K562 (cell line): ENCODE data around the gene BTD. TPM values are rescaled to one million over a fixed set of nuclear protein-coding genes. Genes with fewer than 3 reads are reported as not detected.

Source experiments
- ATAC-seq: fragments of 200-7000 bp; cut with Tn5 transposase; 3 replicates; pipeline ENCODE4 v1.9.1; 2020; ENCODE audit warnings: moderate library complexity
- BruUV-seq: library from RNA; stranded (reverse); fragments of 400-500 nt; replicated peaks from 2 replicates; lab custom pipeline; 2021; lab: Mats Ljungman, UMichigan
- CTCF ChIA-PET: fragments of 300-600 bp; formaldehyde crosslinking; extraction: SDS; loops from one replicate; lab custom pipeline; 2021; ENCODE audit warnings: low intra/inter-chr PET ratio; lab: Yijun Ruan, JAX
- POLR2A ChIA-PET: fragments of 300-600, 350-650 bp; sonication (Branson Sonifier 250); formaldehyde crosslinking; extraction: SDS; loops from one replicate; lab custom pipeline; 2021; ENCODE audit warnings: antibody characterized with exemption, inconsistent platforms; lab: Yijun Ruan, JAX
- DNase-seq, 4 experiments: peaks; one replicate each; pipeline versions ENCODE4 v3.0.0 to v3.0.0-alpha.2; 2011 to 2018; ENCODE audit warnings: low spot score in 3 of 4, mixed read lengths in 3 of 4; ENCODE audit errors: extremely low read depth in 1 of 4
- FAIRE-seq: peaks from 2 replicates; lab custom pipeline; 2011; peaks lifted over from hg19 to GRCh38; lab: Jason Lieb, UNC
- H2AFZ ChIP-seq: 2 replicates; pipeline ENCODE4 v1.6.0; 2011; ENCODE audit warnings: low read depth, low read length, control low read depth, inconsistent platforms
- H3K27ac ChIP-seq: fragments of 200-600 bp; 3 replicates; pipeline ENCODE4 v1.8.0; 2011; ENCODE audit warnings: low read depth, mild to moderate bottlenecking, control low read depth, inconsistent platforms, low read length, moderate library complexity, mixed read lengths; ENCODE audit errors: extremely low read depth
- H3K27me3 ChIP-seq, 2 experiments: fragments of 300-600 bp in 1 of 2; 2 replicates in 1 of 2; 3 replicates in 1 of 2; pipeline versions ENCODE4 v1.6.0 to v1.8.0; 2011; ENCODE audit warnings: inconsistent platforms in 2 of 2, low read length in 2 of 2, mild to moderate bottlenecking in 1 of 2, mixed read lengths in 1 of 2, moderate library complexity in 1 of 2; ENCODE audit not compliant: control insufficient read depth in 2 of 2, insufficient read depth in 2 of 2
- H3K36me3 ChIP-seq: fragments of 300-600 bp; 3 replicates; pipeline ENCODE4 v1.8.0; 2011; ENCODE audit warnings: mild to moderate bottlenecking, low read length, inconsistent platforms; ENCODE audit not compliant: control insufficient read depth, insufficient read depth
- H3K4me1 ChIP-seq, 2 experiments: fragments of 200-600 bp in 1 of 2; replicated peaks in 1 of 2; 2 replicates in 1 of 2; 3 replicates in 1 of 2; pipeline versions ENCODE4 v1.5.1 to v1.8.0; 2011; ENCODE audit warnings: inconsistent platforms in 2 of 2, low read length in 2 of 2, mild to moderate bottlenecking in 1 of 2, mixed read lengths in 1 of 2, moderate library complexity in 1 of 2; ENCODE audit not compliant: control insufficient read depth in 2 of 2, insufficient read depth in 2 of 2
- H3K4me2 ChIP-seq: 2 replicates; pipeline ENCODE4 v1.6.1; 2011; ENCODE audit warnings: low read length, control low read depth, inconsistent platforms, mixed read lengths; ENCODE audit not compliant: insufficient read depth
- H3K4me3 ChIP-seq: fragments of 200-600 bp; sonication (generic), shearing (Covaris generic); 2 replicates; pipeline ENCODE4 v1.5.1; 2016; ENCODE audit warnings: control low read depth, inconsistent platforms
- H3K79me2 ChIP-seq: fragments of 200-600 bp; 3 replicates; pipeline ENCODE4 v1.8.0; 2011; ENCODE audit warnings: low read length, inconsistent platforms; ENCODE audit not compliant: control insufficient read depth, insufficient read depth
- H3K9ac ChIP-seq, 2 experiments: 2 replicates each; pipeline versions ENCODE4 v1.6.0 to v1.6.1; 2011; ENCODE audit warnings: low read depth in 2 of 2, low read length in 2 of 2, control low read depth in 1 of 2, inconsistent platforms in 1 of 2, mild to moderate bottlenecking in 1 of 2, mixed read lengths in 1 of 2; ENCODE audit not compliant: insufficient read depth in 1 of 2
- H3K9me1 ChIP-seq: one replicate; pipeline ENCODE4 v1.6.0; 2011; ENCODE audit warnings: inconsistent platforms, mild to moderate bottlenecking, low read length, moderate library complexity; ENCODE audit not compliant: control insufficient read depth, insufficient read depth
- H3K9me3 ChIP-seq: replicated peaks from 2 replicates; pipeline ENCODE4 v1.5.1; 2011; ENCODE audit warnings: low read depth, low read length, inconsistent platforms; ENCODE audit not compliant: control insufficient read depth, insufficient read depth
- H4K20me1 ChIP-seq: replicated peaks from 2 replicates; pipeline ENCODE4 v1.6.1; 2011; ENCODE audit warnings: low read length, inconsistent platforms, mixed read lengths; ENCODE audit not compliant: control insufficient read depth, insufficient read depth
- BRCA1 ChIP-seq, 2 experiments: fragments of 450-650 bp in 1 of 2; sonication (generic) in 1 of 2; formaldehyde crosslinking in 1 of 2; IDR thresholded peaks; 2 replicates each; pipeline versions ENCODE4 v1.5.0 to v1.6.1; 2017 to 2020; ENCODE audit warnings: mild to moderate bottlenecking in 1 of 2, missing genetic modification reagents in 1 of 2
- CHCHD3 ChIP-seq: fragments of 250-450 bp; sonication (Bioruptor Pico); IDR thresholded peaks from 2 replicates; pipeline ENCODE4 v2.1.2; 2022; ENCODE audit warnings: mild to moderate bottlenecking
- DIDO1 ChIP-seq: fragments of 450-650 bp; IDR thresholded peaks from 2 replicates; pipeline ENCODE4 v1.6.1; 2016; ENCODE audit warnings: low read depth, missing biosample characterization, missing genetic modification characterization
- DNMT1 ChIP-seq: fragments of 450-650 bp; IDR thresholded peaks from 2 replicates; pipeline ENCODE4 v1.6.1; 2016; ENCODE audit warnings: antibody characterized with exemption, mild to moderate bottlenecking
- HDGF ChIP-seq: fragments of 450-650 bp; IDR thresholded peaks from 2 replicates; pipeline ENCODE4 v1.6.1; 2016
- HNRNPL ChIP-seq: fragments of 200-400 bp; formaldehyde crosslinking; IDR thresholded peaks from 2 replicates; pipeline ENCODE4 v1.6.1; 2017; ENCODE audit warnings: low read depth, mild to moderate bottlenecking, low read length
- IRF9 ChIP-seq: fragments of 450-650 bp; IDR thresholded peaks from 2 replicates; pipeline ENCODE4 v1.6.1; 2016; ENCODE audit warnings: missing biosample characterization, missing genetic modification characterization
- MAFK ChIP-seq: IDR thresholded peaks from 2 replicates; pipeline ENCODE4 v1.6.1; 2011; ENCODE audit warnings: low read length, improper control_type of control experiment
- NEUROD1 ChIP-seq: fragments of 150-350 bp; IDR thresholded peaks from 2 replicates; pipeline ENCODE4 v1.6.1; 2014; ENCODE audit warnings: borderline replicate concordance, low read length, low read depth; ENCODE audit not compliant: partially characterized antibody
- NR2F6 ChIP-seq: fragments of 450-650 bp; formaldehyde crosslinking; IDR thresholded peaks from 2 replicates; pipeline ENCODE4 v1.4.0; 2020; ENCODE audit warnings: mild to moderate bottlenecking
- PHF21A ChIP-seq: fragments of 450-650 bp; IDR thresholded peaks from 2 replicates; pipeline ENCODE4 v1.6.1; 2017; ENCODE audit warnings: low read depth, borderline replicate concordance
- RBM17 ChIP-seq: fragments of 200-400 bp; formaldehyde crosslinking; IDR thresholded peaks from 2 replicates; pipeline ENCODE4 v1.6.1; 2017; ENCODE audit warnings: low read depth, mild to moderate bottlenecking, low read length, borderline replicate concordance
- SIRT6 ChIP-seq: IDR thresholded peaks from one replicate; pipeline ENCODE4 v1.6.1; 2012; ENCODE audit warnings: low read depth, mild to moderate bottlenecking, control low read depth, inconsistent platforms, low read length, moderate library complexity
- TFAP4 ChIP-seq: sonication (generic); formaldehyde crosslinking; IDR thresholded peaks from 2 replicates; pipeline ENCODE4 v1.8.0; 2022; ENCODE audit warnings: missing genetic modification reagents, mild to moderate bottlenecking, moderate library complexity, borderline replicate concordance
- U2AF2 ChIP-seq: fragments of 200-400 bp; formaldehyde crosslinking; optimal IDR thresholded peaks from 2 replicates; pipeline ENCODE3; 2017; ENCODE audit warnings: low read depth, mild to moderate bottlenecking, low read length
- ZC3H4 ChIP-seq: sonication (generic); formaldehyde crosslinking; IDR thresholded peaks from 2 replicates; pipeline ENCODE4 v1.9.0; 2021; ENCODE audit warnings: missing genetic modification reagents, borderline replicate concordance
- ZKSCAN3 ChIP-seq: fragments of 250-450 bp; sonication (Bioruptor Pico); IDR thresholded peaks from 2 replicates; pipeline ENCODE4 v1.4.0; 2020
- ZNF140 ChIP-seq: fragments of 250-450 bp; sonication (Bioruptor Pico); IDR thresholded peaks from 2 replicates; pipeline ENCODE4 v1.8.0; 2021; ENCODE audit warnings: moderate library complexity, mild to moderate bottlenecking, inconsistent platforms
- ZNF561 ChIP-seq: fragments of 450-650 bp; formaldehyde crosslinking; conservative IDR thresholded peaks from 2 replicates; pipeline ENCODE4 v1.4.0; 2020; ENCODE audit warnings: mild to moderate bottlenecking, moderate library complexity
- in situ Hi-C: fragments of 300-500 bp; cut with MboI; formaldehyde crosslinking; loops from 4 replicates; pipeline ENCODE4 v1.15.0; 2018; ENCODE audit warnings: inconsistent platforms, mixed read lengths
- intact Hi-C: fragments of 100-400 bp; cut with micrococcal nuclease; formaldehyde crosslinking; loops from 2 replicates; pipeline ENCODE4 v1.14.2; 2022
- polyA plus RNA-seq, 8 experiments: library from polyadenylated mRNA; depleted of rRNA in 4 of 8; stranded (reverse) in 5 of 8; unstranded in 3 of 8; fragments of >200 nt; fragmentation: Nextera tagmentation in 2 of 8; fragmentation: Illumina TruSeq in 1 of 8; extraction: Ambion mirVana in 2 of 8; extraction: Trizol in 1 of 8; gene quantifications; 2 replicates each; pipeline versions ENCODE4 v1.2.1 to v1.2.3, GENCODE V29; 2011 to 2014; ENCODE audit warnings: inconsistent platforms in 1 of 8, missing spikeins in 1 of 8
- total RNA-seq, 7 experiments: library from RNA; depleted of rRNA in 6 of 7; stranded (reverse); fragments of >200 nt in 6 of 7; fragmentation: Illumina TruSeq in 2 of 7; extraction: Trizol in 2 of 7; gene quantifications; 2 replicates each; pipeline versions ENCODE4 v1.2.1 to v1.2.3, GENCODE V29; 2011 to 2021; ENCODE audit warnings: low replicate concordance in 1 of 7

Gene BTD
- total and polyA plus RNA-seq, 9 of the 15 experiments (the other 6 are each of a cell fraction or from before 2014, with no cell fraction given) = 6.6 to 26.2 (median 10.6) TPM

- no peak for FAIRE-seq
- no TSS peak for BruUV-seq
- no peak overlapping the region for H3K4me2 ChIP-seq
- H3K9me1 ChIP-seq = no peaks in the 10 kb centered on the region
- ChIA-PET CTCF (no interaction called here), POLR2A (no interaction called here)
- H3K4me1 ChIP-seq = no peaks in the 10 kb centered on the region; a peak in 1 of 5 replicates
- no peak overlapping the region for H2AFZ ChIP-seq
- TF ChIP-seq HDGF = no peak
- no peak for TF ChIP-seq HNRNPL
- no peak for TF ChIP-seq NEUROD1
- no peak for TF ChIP-seq TFAP4 (CRISPR knock-in tag)
- no peak for TF ChIP-seq IRF9 (tag)
- TF ChIP-seq ZNF561 = no peak
- TF ChIP-seq DIDO1 (tag) = no peak
- no peak for TF ChIP-seq BRCA1 (IDR thresholded peaks at IDR 0.05)
- TF ChIP-seq BRCA1 (CRISPR knock-in tag; IDR thresholded peaks at IDR 0.05) = no peak
- TF ChIP-seq ZC3H4 (CRISPR knock-in tag) = no peak
- TF ChIP-seq PHF21A = no peak
- TF ChIP-seq RBM17 = no peak
- no peak for TF ChIP-seq CHCHD3
- no peak for TF ChIP-seq NR2F6 (CRISPR knock-in tag)
- TF ChIP-seq DNMT1 = no peak
- no peak for TF ChIP-seq ZNF140 (CRISPR knock-in tag)
- no peak for TF ChIP-seq MAFK
- TF ChIP-seq SIRT6 = no peak
- TF ChIP-seq U2AF2 = no peak
- TF ChIP-seq ZKSCAN3 (CRISPR knock-in tag) = no peak
- intact Hi-C loops = no loop called here
- in situ Hi-C loops = no loop called here
- H3K27ac ChIP-seq = no peak overlapping the region
- no peak for DNase-seq
- H3K4me3 ChIP-seq = no peak overlapping the region
- H3K79me2 ChIP-seq = no peaks in the 10 kb centered on the region
- no peak for ATAC-seq
- H3K36me3 ChIP-seq = no peaks in the 10 kb centered on the region
- peaks cover 12 to 16% of the 10 kb centered on the region in 2 experiments for H3K27me3 ChIP-seq
- H3K9ac ChIP-seq = no peak overlapping the region
- no peaks in the 10 kb centered on the region for H4K20me1 ChIP-seq
- H3K9me3 ChIP-seq = peaks cover 3% of the 10 kb centered on the region; the same call in 1 of the 2 replicates
Observed at GRCh38 chr3:15657016-15657415, 55.5 kb downstream of the BTD start.
